Kidney (tissue), 14 donors: ENCODE results near the gene ATE1. TPM values are rescaled to one million over a fixed set of nuclear protein-coding genes. Genes with fewer than 3 reads are reported as not detected.
A peak's percentile ranks its signal among the peaks of the same experiment; 100 is the strongest.

Experiments
- DNase-seq, 5 donors: peaks; one replicate each; pipeline ENCODE4 v3.0.0-alpha.2; 2013 to 2020
- FAIRE-seq: peaks from 2 replicates; lab custom pipeline; 2012; peaks lifted over from hg19 to GRCh38; lab: Jason Lieb, UNC
- H3K27ac ChIP-seq, 2 donors: one replicate each; pipeline ENCODE4 v1.7.0; 2013; ENCODE audit warnings: low read depth in 2 of 2, low read length in 2 of 2, inconsistent platforms in 1 of 2
- H3K27me3 ChIP-seq: one replicate; pipeline ENCODE4 v1.7.1; 2013; ENCODE audit warnings: low read length, inconsistent platforms; ENCODE audit not compliant: control insufficient read depth, insufficient read depth
- H3K36me3 ChIP-seq, 3 donors: one replicate each; pipeline versions ENCODE4 v1.7.0 to v1.7.1; 2013; ENCODE audit warnings: low read length in 3 of 3, control low read depth in 1 of 3, inconsistent platforms in 1 of 3; ENCODE audit not compliant: insufficient read depth in 3 of 3, control insufficient read depth in 2 of 3
- H3K4me1 ChIP-seq, 3 donors: one replicate each; pipeline versions ENCODE4 v1.7.0 to v1.7.1; 2013; ENCODE audit warnings: low read length in 3 of 3, inconsistent platforms in 1 of 3, low read depth in 1 of 3; ENCODE audit not compliant: control insufficient read depth in 2 of 3, insufficient read depth in 2 of 3
- H3K4me3 ChIP-seq, 3 donors: one replicate each; pipeline versions ENCODE4 v1.7.0 to v1.8.1; 2013; ENCODE audit warnings: low read length in 3 of 3, control low read depth in 1 of 3, inconsistent platforms in 1 of 3
- H3K9ac ChIP-seq, 3 donors: one replicate each; pipeline versions ENCODE4 v1.7.0 to v1.7.1; 2013; ENCODE audit warnings: low read length in 3 of 3, control low read depth in 1 of 3, inconsistent platforms in 1 of 3
- H3K9me3 ChIP-seq, 3 donors: one replicate each; pipeline versions ENCODE4 v1.7.0 to v1.7.1; 2013; ENCODE audit warnings: low read length in 3 of 3, control low read depth in 1 of 3, inconsistent platforms in 1 of 3; ENCODE audit not compliant: control insufficient read depth in 2 of 3, insufficient read depth in 1 of 3
- CTCF ChIP-seq: IDR thresholded peaks from 3 replicates; pipeline ENCODE4 v1.5.1; 2012; ENCODE audit warnings: mild to moderate bottlenecking, moderate library complexity, borderline replicate concordance; ENCODE audit not compliant: insufficient read depth; ENCODE audit errors: extremely low read depth
- intact Hi-C: fragments of 100-400 bp; cut with DNase I; formaldehyde crosslinking; loops from one replicate; pipeline ENCODE4 v1.11.1; 2022
- polyA plus RNA-seq: library from polyadenylated mRNA; stranded (reverse); fragments of 350-450 nt; fragmentation: Illumina TruSeq; extraction: RNeasy Lipid Tissue Mini Kit (QIAGEN cat#74804); gene quantifications from one replicate; pipeline ENCODE4 v1.2.3, GENCODE V29; 2014; ENCODE audit warnings: low read depth, low replicate concordance; ENCODE audit not compliant: insufficient read depth
- total RNA-seq: library from RNA; stranded (reverse); fragmentation: NEBNext Ultra II Directional; extraction: Animal tissue kit (Norgen Biotek cat#: 25700); gene quantifications from one replicate; pipeline ENCODE4 v1.2.1, GENCODE V29; 2021
- donor health status: control.
- donor health status: control.
- donor health status: control.
- donor health status: control.
- donor health status: control.
- donor health status: DM: yes; HTN: yes; CAD: no.
- donor health status: Normal renal cell carcinoma (clear cell type).

ATE1 gene
- total and polyA plus RNA-seq, 2 donors from 2014 or later, result 9.8 to 31.0 TPM

- FAIRE-seq, result no peak
- no peak for DNase-seq
- intact Hi-C loops, result no loop called here
Observed at GRCh38 chr10:121904888-121905287, 22.9 kb downstream of the ATE1 start.

DNA sequence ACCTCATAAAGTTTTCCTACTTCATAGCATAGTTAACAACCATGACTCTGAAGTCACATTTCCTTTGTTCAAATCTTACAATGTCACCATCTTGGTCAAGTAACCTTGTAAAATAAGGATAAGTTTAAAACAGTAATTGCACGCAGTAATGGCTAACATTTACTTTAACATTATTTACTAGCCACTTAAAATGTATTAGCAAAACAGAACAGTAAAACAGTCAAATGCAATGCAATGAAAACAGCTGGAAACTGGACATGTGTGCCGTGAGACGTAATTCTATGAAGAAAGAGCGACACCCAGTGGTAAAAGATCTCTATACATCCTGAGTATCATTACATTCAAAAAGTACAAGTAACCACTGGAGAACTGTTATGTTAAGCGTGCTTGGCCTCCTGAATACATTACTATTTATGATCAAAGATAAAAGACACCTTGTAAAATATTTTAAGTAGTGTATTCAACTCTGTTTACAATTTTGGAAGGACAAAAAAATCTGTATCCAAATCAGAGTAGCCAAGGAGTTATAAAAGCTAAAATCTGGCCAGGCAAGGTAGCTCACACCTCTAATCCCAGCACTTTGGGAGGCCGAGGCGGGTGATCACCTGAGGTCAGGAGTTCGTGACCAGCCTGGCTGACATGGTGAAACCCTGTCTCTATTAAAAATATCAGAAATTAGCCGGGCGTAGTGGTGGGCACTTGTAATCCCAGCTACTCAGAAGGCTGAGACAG is 27.2 kb downstream of the ATE1 start:
- Histone ChIP-seq H3K4me3 (no peak overlapping the region), H3K36me3 (peaks cover 0 to 5% (median 0%) of the 10 kb centered on the region in 3 donors), H3K27ac (no peak overlapping the region), H3K9ac (no peak overlapping the region), H3K4me1 (no peaks in the 10 kb centered on the region), H3K27me3 (no peaks in the 10 kb centered on the region), H3K9me3 (no peaks in the 10 kb centered on the region)
- DNase-seq, result peak in 3 of 5 donors; percentile 35 to 93 (median 91)
- peak; percentile 53 for TF ChIP-seq CTCF
- peak; percentile 82 for FAIRE-seq
- intact Hi-C loops, result no loop called here

More at GRCh38 chr10:121904888-121905287, 22.9 kb downstream of the ATE1 start:
- no peaks in the 10 kb centered on the region for H3K9me3 ChIP-seq
- no peak overlapping the region for H3K9ac ChIP-seq
- TF ChIP-seq CTCF, result no peak
- H3K4me1 ChIP-seq, result no peaks in the 10 kb centered on the region
- peaks cover 0 to 3% (median 2%) of the 10 kb centered on the region in 3 donors for H3K36me3 ChIP-seq
- H3K27me3 ChIP-seq, result no peaks in the 10 kb centered on the region
- no peak overlapping the region for H3K4me3 ChIP-seq
- no peak overlapping the region for H3K27ac ChIP-seq

DNA sequence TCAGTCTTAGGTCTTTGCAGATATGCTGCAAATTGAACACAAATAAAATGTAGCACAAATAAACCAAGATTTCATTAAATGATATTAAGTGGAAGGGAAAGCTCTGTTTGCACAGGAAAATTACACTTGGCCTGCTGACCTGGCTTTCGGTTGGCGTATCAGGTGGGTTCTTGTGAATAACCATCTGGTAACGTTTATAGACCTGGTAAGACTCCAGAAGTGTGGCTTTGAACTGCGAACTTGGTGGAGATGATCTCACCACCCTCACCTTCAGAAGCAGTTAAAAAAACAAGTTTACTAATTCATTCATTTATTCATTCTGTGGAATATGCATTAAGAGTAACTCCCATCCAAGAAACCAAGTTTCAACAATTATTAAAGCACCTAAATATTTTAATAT is 28.1 kb downstream of the ATE1 start:
- H3K27me3 ChIP-seq, result no peaks in the 10 kb centered on the region
- DNase-seq (peak in 1 of 5 donors; percentile 7), FAIRE-seq (no peak)
- no peak overlapping the region for H3K4me3 ChIP-seq
- peaks cover 0 to 5% (median 2%) of the 10 kb centered on the region in 3 donors for H3K36me3 ChIP-seq
- H3K9ac ChIP-seq, result no peak overlapping the region
- H3K27ac ChIP-seq, result no peak overlapping the region
- intact Hi-C loops, result loop anchor here (10.0 kb wide), 1 partner anchor 955 kb away; no protein-coding TSS in a partner anchor
- H3K4me1 ChIP-seq, result no peaks in the 10 kb centered on the region
- TF ChIP-seq CTCF, result no peak
- H3K9me3 ChIP-seq, result no peaks in the 10 kb centered on the region
